HG02884 (cell line): ENCODE measurements around the gene UST.
A peak's percentile ranks its signal among the peaks of the same experiment; 100 is the strongest.
"Not testable (repeated sequence)": the region's sequence is repeated elsewhere in the genome, so short reads cannot be mapped to it uniquely, and the experiment has no call there.

Experiments
- ATAC-seq: cut with Tn5 transposase; IDR thresholded peaks from one replicate; pipeline ENCODE4 v1.9.1; 2021; ENCODE audit warnings: mild to moderate bottlenecking, moderate library complexity; ENCODE audit not compliant: unreplicated experiment

UST gene

DNA sequence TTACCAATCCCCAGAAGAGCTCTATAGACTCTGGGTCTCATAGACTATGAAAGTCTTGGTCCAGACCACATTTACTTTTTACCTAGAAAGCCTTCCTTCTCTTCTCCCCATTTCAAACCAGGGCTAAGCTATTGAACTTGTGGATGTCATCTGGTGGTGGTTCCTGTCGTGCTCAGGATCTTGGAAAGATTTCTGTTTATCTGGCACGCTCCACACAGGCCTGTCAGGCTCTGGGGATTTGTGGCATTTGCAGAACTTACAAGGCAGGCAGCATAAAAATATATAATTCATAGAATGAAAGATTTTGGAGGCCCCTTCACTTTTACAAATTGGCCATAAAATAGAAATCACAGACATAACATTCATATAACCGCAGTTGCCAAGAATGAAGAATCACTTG lies 188.1 kb downstream of the UST start:
- ATAC-seq = no peak

DNA sequence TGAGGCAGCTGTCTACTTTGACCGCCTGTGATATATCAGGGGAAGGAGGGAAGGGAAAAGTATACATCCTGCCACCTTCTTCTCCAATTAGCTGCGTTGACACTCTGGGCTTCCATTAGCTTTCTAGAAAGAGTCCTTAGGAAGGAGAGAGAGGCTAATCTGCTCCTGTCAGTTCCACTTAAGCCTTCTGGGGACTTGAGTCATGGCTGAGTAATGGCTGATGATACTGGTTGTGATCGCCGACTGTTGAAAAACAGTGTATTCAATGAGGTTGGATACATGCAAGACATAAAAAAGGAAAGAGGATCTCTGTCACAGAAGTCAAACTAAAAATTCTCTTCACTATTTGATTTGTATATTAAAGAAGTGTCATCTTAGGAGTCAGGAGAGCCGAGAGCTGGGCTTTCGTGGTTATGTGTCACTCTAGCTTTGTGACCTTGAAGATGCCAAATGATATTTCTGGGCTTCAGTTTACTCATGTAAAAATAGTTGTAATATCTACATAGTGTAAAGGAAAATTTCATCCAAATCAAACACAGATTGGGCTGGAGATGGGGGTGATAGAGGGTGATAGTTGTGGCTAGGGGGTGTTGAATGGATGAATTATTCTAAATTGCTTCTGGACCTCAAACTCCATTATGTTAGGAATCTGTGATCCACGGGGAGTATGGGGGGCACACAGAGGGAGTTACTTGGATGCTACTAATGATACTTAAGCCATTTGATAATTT lies 189.0 kb downstream of the UST start:
- ATAC-seq = no peak

GRCh38 chr6:148943451-148943850 lies 196.6 kb downstream of the UST start:
- ATAC-seq = no peak

GRCh38 chr6:148944608-148945007 lies 197.8 kb downstream of the UST start:
- ATAC-seq = no peak

- no peak for ATAC-seq
Measured at GRCh38 chr6:148945301-148946021, 198.6 kb downstream of the UST start.

- ATAC-seq = peak; percentile 65
Measured at GRCh38 chr6:148947621-148948444, 201.0 kb downstream of the UST start.

- no peak for ATAC-seq
Measured at GRCh38 chr6:148951662-148952061, 204.8 kb downstream of the UST start.

- no peak for ATAC-seq
Measured at GRCh38 chr6:148952147-148953035, 205.6 kb downstream of the UST start.

DNA sequence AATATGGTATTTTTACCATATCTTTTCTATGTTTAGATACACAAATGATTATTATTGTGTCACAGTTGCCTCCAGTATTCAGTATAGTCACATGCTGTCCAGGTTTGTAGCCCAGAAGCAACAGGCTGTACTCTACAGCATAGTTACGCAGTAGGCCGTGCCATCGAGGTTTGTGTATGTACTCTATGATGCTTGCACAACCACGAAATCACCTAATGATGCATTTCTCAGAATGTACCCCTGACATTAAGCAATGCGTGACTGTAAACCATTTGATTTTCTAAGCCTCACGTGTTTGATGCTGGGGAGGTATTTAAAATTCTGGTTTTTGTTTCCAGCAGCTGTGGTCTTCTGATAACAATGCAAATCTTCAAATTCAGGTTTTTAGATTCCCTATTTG lies 207.6 kb downstream of the UST start:
- ATAC-seq = no peak

GRCh38 chr6:148954934-148955333 lies 208.1 kb downstream of the UST start:
- no peak for ATAC-seq

GRCh38 chr6:148955441-148955840 lies 208.6 kb downstream of the UST start:
- no peak for ATAC-seq

GRCh38 chr6:148956163-148956562 lies 209.3 kb downstream of the UST start:
- not testable (repeated sequence) for ATAC-seq

GRCh38 chr6:148957752-148958151 lies 210.9 kb downstream of the UST start:
- no peak for ATAC-seq

GRCh38 chr6:148959008-148959407 lies 212.2 kb downstream of the UST start:
- ATAC-seq = no peak

- no peak for ATAC-seq
Measured at GRCh38 chr6:148959501-148959900, 212.7 kb downstream of the UST start.

- ATAC-seq = no peak
Measured at GRCh38 chr6:148962854-148963515, 216.2 kb downstream of the UST start.

- ATAC-seq = no peak
Measured at GRCh38 chr6:148963738-148964137, 216.9 kb downstream of the UST start.

- ATAC-seq = no peak
Measured at GRCh38 chr6:148964467-148964866, 217.6 kb downstream of the UST start.

DNA sequence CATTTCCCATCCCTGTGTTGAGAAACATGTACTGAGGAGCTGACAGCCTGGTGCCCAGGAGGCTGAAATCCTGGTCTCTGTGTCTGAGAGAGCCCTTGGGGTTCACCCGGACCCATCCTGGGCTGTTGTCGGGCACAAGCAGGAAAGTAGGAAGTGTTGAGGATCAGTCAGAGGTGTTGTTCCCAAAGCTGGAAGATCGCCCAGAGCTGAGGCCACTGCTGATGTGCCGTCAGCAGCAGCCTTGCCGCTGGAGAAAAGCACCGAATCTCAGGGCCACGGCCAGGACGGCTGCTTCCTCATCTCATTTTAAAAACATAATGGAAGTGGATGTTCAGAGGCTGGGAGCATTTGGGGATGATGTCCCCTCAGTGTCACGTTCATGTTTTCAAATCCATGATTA lies 218.5 kb downstream of the UST start:
- no peak for ATAC-seq

DNA sequence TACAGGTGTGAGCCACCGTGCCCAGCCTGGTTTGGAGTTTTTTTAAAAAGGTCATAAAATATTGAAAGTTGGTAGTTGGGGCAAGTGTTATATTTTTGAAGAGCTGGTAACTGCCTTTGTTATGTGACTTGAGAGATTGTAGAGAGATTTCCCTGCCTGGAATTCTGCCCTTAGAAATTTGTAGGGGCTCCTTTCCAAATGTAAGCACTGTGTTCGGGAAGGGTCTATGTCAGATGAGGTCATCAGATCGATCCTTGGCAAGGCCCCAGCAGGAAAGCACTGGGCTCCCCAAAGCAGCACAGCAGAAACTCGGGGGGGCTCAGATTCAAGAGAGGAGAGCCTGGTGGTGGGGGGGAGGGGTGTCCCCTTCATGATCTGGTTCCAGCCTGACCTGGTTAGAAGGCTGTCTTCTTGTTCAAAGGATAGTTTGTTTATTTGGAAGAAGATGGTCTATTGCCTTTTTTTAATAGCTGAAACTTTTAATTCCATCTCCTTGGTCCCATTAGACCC lies 220.2 kb downstream of the UST start:
- ATAC-seq = no peak
